H1 (cell line): ENCODE measurements around the gene RPTOR.

Source experiments
- CHD1 ChIP-seq: IDR thresholded peaks from 2 replicates; pipeline ENCODE4 v1.6.1; 2012; ENCODE audit warnings: low read depth, low read length, improper control_type of control experiment
- CREB1 ChIP-seq: IDR thresholded peaks from 2 replicates; pipeline ENCODE4 v1.6.1; 2012; ENCODE audit warnings: inconsistent platforms
- JUN ChIP-seq: IDR thresholded peaks from 2 replicates; pipeline ENCODE4 v1.6.1; 2011; ENCODE audit warnings: low read depth, mild to moderate bottlenecking, improper control_type of control experiment, low read length
- POLR2A ChIP-seq, 2 experiments: IDR thresholded peaks; 1 replicate in 1 of 2; 2 replicates in 1 of 2; pipeline ENCODE4 v1.6.1; 2011; ENCODE audit warnings: low read depth in 2 of 2, low read length in 2 of 2, mild to moderate bottlenecking in 2 of 2; ENCODE audit errors: control extremely low read depth in 1 of 2
- SP4 ChIP-seq: IDR thresholded peaks from 2 replicates; pipeline ENCODE4 v1.6.1; 2012; ENCODE audit warnings: low read length, inconsistent platforms
- TF ChIP-seq, protein P1 (sequence below), 3 experiments: IDR thresholded peaks; 1 replicate in 2 of 3; 2 replicates in 1 of 3; pipeline versions ENCODE4 v1.5.1 to v1.6.1; 2011; ENCODE audit warnings: low read length in 3 of 3, mild to moderate bottlenecking in 3 of 3, inconsistent platforms in 2 of 3, low read depth in 1 of 3, moderate library complexity in 1 of 3; ENCODE audit not compliant: insufficient read depth in 1 of 3; ENCODE audit errors: control extremely low read depth in 1 of 3

DNA sequence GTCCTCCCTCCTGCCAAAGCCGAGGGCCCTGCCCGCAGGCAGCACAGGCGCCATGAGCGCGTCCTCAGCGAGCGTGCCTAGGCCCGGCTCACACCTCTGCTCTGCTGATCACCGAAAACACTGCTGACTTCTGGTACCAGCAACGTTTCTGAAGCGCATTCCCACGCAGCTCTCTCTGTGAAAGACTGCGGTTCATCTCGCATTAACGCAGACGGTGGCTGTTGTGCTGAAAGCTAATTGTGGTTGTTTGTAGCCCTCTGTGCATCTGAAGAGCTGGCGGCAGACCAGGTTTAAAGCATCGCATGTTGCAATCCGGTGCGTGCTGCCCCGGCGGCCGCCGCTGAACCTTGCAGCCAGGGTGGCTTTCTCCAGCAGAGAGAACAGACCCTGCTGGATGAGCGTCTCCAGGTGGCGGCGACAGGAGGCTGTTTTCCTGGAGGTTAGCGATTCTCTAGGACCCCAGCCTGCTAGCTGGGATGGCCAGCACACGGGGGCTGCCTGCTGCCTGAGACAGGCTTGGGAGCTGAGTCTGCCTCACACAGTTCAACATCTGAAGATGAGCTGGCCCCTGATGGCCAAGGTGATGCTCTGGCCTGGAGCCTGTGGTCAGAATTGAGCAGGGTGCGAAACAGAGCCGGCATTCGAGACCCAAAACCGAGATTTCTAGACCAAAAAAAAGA is 397.2 kb downstream of the RPTOR start:
- TF ChIP-seq, protein P1, sequence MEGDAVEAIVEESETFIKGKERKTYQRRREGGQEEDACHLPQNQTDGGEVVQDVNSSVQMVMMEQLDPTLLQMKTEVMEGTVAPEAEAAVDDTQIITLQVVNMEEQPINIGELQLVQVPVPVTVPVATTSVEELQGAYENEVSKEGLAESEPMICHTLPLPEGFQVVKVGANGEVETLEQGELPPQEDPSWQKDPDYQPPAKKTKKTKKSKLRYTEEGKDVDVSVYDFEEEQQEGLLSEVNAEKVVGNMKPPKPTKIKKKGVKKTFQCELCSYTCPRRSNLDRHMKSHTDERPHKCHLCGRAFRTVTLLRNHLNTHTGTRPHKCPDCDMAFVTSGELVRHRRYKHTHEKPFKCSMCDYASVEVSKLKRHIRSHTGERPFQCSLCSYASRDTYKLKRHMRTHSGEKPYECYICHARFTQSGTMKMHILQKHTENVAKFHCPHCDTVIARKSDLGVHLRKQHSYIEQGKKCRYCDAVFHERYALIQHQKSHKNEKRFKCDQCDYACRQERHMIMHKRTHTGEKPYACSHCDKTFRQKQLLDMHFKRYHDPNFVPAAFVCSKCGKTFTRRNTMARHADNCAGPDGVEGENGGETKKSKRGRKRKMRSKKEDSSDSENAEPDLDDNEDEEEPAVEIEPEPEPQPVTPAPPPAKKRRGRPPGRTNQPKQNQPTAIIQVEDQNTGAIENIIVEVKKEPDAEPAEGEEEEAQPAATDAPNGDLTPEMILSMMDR (IDR thresholded peaks at IDR 0.05; ENCODE audit: control extremely low read depth in 1 of 3, insufficient read depth in 1 of 3, low read depth in 1 of 3, low read length in 3 of 3): no peak
- TF ChIP-seq POLR2A (IDR thresholded peaks at IDR 0.05; ENCODE audit: control extremely low read depth in 1 of 2, low read depth in 2 of 2, low read length in 2 of 2): no peak
- no peak for TF ChIP-seq JUN
- TF ChIP-seq CHD1: no peak
- TF ChIP-seq CREB1: no peak
- TF ChIP-seq SP4: no peak
